Middle frontal gyrus (tissue), 1 donor: ENCODE measurements around the gene VAMP1.
"Not testable (repeated sequence)": the region's sequence is repeated elsewhere in the genome, so short reads cannot be mapped to it uniquely, and the experiment has no call there.

Experiments used
- DNase-seq: peaks from one replicate; pipeline ENCODE4 v3.0.0-alpha.2; 2015; ENCODE audit warnings: low spot score; ENCODE audit errors: extremely low spot score

VAMP1 gene

DNA sequence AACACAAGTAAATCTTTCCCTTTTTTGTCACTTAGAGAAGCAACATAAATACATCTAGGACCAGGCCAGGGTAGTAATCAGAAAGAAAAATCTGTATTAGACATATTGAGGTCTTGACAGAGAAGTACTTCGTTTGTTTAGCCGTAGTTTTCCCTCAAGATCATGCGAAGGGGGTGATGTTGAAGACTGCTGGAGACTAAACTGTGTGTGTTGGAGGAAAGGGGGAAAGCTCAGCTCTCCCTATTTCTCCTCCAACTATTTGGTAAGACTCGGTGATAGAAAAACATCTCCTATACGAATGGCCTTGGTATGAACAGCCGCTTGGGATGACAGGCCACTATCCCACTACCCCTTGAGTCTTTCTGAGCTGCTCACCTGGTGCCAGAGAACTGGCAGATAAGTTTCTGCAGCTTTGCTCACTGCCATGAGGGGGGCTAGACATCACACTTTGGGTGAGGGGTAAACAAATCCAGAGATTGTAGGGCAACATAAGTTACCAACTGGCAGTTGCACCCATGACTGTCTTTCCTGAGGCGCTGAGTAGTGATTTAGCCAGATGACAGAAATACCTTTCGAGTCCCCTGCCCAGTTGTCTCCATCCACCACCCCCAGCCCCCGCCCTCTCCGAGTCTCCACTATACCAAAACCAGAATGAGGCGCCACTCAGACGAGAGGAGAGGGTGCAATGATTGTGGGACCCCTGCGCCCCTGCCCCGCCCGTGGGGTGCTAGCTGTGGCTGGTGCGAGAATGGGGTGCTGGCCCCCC is 685 bp downstream of the VAMP1 start:
- DNase-seq = no peak

DNA sequence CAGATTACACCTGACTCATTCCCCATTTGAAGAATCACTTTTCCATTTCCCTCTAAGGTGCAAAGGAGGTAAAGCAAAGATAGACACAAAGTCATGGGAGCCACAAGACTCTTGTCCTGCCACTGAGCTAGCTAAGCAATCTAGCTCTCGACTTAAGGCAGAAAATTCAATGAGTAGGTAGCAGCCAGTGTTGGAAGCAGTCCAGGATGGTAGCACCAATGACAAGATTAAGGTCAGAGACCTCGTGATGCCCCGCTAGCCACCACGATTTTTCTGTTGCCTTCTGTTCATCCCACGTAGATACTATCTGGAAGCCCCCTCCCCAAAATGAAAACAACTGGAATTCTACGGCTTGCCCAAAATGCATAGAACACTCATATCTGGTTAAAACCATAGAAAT is 1.4 kb downstream of the VAMP1 start:
- no peak for DNase-seq

DNA sequence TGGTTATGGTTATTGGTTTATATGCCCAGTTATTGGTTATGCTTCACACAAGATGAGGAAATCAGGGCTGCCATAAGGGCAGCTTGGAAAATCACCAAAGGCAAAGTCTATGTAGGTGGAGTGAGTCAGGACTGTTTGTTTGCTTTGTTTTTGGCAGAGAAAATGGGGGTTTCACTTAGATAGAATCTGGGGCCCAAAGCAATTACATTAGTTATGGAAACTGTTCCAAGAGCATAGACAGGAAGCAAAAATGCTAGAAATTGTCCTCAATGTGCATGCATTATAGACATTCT is 2.2 kb downstream of the VAMP1 start:
- DNase-seq = no peak

DNA sequence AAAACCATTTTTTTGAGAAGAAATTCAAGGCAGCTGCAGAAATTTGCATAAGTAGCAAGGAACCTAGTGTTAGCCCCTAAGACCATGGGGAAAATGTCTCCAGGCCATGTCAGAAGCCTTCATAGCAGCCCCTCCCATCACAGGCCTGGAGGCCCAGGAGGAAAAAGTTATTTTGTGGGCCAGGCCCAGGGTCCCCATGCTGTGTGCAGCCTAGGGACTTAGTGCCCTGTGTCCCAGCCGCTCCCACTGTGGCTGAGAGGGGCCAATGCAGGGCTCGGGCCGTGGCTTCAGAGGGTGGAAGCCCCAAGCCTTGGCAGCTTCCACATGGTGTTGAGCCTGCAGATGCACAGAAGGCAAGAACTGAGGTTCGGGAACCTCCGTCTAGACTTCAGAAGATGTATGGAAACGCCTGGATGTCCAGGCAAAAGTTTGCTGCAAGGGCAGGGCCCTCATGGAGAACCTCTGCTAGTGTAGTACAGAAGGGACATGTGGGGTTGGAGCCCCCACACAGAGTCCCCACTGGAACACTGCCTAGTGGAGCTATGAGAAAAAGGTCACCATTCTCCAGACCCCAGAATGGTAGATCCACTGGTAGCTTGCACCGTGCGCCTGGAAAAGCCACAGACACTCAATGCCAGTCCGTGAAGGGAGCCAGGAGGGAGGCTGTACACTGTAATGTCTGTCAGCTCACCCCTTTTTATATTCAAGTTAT is 2.8 kb downstream of the VAMP1 start:
- not testable (repeated sequence) for DNase-seq

DNA sequence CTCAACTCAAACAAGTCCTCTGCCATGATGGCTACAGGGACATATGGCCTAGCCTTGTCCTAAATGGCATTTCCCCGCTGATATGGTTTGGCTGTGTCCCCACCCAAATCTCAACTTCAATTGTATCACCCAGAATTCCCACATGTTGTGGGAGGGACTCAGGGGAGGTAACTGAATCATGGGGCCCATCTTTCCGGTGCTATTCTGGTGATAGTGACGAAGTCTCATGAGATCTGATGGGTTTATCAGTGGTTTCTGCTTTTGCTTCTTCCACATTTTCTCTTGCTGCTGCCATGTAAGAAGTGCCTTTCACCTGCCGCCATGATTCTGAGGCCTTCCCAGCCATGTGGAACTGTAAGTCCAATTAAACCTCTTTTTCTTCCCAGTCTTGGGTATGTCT is 3.7 kb downstream of the VAMP1 start:
- DNase-seq = not testable (repeated sequence)

DNA sequence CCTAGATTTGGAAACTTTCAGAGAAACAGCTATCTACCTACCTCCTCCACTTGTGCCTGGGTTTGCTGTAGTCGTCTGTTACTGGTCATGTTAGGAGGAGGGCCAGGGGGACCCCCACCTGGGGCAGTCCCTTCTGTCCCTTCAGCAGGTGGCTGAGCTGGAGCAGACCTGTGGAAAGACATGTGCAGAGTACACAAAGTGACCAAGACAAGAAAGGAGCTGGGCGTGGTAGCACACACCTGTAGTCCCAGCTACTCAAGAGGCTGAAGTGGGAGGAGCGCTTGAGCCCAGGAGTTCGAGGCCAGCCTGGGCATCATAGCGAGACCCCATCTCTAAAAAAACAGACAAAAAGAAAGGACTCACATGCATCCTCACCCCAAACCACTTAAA is 4.3 kb downstream of the VAMP1 start:
- no peak for DNase-seq

DNA sequence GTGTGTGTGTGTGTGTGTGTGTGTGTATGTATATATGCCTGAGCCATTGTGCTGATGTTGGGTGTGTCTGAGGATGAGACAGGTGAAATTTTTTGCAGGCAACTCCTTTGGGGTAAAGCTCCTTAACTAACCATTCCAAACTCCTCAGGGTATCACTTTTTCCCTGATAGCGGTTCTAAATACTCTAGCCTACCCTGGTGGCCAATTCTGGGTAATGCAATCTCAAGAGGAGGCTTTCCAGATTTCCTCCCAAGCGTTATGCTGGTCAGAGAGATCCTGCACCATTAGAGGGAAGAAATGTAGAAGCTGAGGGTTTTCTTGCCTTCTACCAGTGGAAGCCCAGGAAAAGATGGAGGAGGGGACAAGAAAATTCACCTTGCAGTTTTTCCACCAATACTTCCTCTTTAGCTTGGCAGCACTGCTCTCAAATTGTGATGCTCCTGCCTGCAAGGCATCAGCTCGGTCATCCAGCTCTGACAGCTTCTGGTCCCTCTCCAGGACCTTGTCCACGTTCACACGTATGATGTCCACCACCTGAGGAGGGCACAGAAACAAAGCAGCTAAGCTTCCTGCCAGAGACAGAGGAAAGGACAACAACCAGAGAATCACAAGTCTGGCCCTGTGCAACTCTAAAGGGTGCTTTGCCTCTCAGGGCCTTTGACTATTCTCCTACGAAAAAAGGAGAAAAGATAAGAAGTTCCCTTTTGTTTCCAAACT is 4.9 kb downstream of the VAMP1 start:
- DNase-seq = peak; percentile 42

DNA sequence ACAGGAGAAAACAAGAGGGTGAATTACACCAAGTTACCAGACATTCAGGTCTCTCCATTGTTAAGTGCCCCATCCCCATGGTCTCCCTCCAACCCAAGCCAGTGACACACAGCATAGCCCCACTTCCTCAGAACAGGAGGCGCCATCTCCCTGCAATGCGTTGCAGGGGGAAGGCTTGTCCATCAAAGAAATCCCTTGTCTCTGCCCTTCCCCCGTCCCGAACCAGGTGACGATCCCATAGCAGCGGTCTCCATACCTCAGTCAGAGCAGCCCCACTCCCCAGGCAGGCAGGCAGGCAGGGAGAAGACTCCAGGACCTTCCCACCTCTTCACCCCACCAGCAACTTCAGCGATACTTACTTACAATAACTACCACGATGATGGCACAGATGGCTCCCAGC is 5.9 kb downstream of the VAMP1 start:
- DNase-seq = no peak

DNA sequence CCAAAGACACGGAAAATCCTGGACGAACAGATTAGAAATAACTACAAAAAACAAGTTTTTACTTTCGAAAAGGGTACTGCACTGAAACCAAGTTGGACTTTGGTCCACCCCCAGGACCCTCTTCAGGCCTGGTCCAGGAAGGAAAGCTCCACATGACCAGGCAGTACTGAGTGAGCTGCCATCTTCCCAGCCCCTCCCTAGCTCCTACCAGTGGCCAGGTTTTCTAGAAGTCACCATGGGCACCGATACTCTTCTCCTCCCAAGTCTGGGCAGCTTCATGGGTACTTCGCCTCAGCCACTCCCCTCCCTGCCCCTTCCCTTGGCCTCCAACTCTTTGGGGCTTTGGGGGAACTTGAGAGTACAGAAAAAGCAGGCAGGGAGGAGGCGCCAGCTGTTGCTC is 6.6 kb downstream of the VAMP1 start:
- DNase-seq = no peak

DNA sequence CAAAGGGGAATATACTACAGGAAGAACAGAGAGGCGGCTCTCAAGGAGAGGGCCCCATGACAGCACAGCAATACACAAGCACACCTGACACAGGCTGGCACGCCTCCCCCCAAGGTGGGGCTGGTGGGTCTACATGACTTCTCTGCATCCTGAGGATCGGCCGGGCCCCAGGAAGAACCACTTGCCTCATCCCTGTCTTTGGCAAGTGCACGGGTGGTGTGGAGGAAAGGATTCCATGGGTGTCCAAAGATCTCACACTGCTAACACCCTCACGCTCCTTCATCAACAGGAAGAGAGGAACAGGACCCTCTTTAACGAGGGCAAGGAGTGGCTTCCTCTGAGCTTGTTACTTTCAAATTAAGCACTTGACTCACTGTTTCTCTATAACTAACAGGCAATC is 7.3 kb downstream of the VAMP1 start:
- DNase-seq = no peak

DNA sequence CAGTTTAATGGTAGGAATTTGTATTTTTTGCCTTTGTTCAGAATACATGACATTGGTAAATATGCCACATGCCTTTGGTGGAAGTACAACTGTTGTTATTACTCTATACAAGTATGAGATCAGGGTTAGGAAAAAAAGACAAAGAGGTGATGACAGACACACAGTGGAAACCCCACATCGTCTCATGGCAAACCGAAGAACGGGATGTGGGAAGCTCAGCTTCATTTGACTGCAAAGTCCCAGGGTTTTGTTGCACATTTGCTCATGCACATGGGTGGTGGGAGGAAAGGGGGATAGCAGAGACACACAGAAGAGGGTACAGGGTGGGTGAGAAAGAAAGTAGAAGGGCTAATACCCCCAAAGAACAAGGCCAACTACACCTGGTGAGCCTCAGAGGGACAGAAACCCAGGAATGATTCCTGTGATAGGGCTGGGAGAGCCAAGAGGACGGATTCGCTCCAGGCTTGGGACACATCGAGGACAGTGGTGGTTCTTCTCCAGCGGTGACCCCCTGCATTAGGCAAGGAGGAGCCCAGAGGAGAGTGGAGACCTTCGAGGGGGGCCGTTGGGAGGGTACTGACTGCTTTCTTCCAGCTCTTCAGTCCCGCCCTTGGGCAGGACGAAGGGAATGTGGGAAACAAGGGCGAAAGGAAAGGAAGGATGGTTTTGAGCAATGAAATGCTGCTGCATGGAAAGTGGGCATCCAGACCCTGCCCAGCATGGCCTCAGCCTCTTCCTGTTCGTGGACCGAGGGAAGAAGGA is 8.1 kb downstream of the VAMP1 start:
- DNase-seq = no peak

DNA sequence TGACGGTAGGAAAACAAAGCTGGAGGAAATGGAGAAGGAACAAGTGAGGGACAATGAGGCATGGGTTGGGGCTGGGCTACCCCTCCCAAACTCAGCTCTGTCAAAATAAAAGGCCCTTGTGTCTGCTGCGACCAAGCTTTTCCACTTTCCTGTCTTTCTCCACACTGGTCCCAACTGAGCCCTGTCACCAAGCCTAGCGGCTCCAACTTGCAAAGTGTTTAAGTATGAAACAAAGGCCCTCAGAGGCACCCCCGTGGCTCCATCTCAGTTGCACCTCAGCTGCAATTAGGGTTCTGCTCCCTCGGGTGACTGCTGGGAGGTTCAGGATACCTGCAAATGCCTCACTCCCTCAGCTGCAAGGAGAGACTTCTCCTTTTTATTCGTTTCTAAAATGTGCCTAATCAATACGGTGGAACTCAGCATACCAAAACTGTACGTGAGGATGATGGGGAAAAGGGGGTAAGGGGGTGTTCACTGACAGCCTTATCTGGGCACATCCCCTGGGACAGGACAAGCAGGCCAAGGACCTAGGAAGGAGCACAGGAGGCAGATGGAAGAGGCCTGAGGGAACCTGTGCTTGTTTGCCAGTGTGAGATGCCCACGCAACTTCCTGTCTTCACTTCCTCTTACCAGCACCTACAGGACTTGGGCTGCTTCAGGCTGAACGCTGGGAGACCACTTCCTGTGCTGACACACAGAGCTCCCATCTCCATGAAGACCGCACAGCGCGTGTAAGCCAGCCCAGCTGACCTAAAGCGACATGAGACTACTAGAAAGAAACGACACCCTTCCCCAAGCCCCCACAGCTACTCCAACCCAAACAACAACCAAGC is 8.9 kb downstream of the VAMP1 start:
- no peak for DNase-seq

DNA sequence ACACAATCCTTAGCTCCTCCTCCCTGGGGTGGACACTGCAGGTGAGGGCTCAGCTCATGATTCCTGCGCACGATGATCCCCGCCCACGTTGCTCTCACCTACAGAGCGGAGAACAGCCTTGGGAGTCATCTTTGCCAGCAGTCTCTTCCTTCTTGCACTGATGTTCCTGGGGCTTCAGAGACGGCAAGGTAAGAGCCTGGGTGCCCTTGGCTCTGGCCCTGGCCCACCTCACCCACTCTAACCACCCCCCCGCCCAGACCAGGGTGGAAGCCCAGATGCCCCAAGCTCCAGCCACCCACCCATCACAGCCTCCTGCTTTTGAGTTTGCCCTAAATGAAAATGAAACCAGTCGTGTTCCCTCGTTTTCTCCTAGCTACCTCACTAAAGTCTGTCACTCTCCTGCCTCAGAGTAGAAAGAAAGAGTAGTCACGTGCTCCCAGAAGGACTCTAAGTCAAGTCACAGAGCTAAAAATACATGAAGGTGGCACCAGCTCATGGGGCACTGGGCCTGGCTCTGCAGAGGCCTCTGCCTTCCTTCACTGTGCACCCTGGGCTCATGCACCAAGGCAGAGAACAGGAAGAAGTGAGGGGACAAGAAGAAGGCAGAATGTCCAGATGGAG is 9.6 kb downstream of the VAMP1 start:
- DNase-seq = no peak

DNA sequence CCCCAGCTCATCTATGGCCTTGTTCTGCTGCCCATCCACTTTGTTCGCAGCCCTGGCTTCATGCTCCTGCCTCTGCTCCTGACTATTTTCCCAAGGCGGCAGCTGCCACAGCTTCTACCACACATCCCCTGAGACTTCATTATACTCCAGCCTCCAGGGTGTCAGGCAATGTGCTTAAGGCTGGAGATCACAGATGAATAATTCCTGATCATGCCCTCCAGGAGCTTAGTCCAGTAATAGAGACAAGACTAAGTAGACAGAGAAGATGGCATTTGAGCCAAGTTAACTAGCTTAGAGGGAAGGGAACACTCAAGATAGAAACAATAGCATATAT is 11.5 kb downstream of the VAMP1 start:
- no peak for DNase-seq

DNA sequence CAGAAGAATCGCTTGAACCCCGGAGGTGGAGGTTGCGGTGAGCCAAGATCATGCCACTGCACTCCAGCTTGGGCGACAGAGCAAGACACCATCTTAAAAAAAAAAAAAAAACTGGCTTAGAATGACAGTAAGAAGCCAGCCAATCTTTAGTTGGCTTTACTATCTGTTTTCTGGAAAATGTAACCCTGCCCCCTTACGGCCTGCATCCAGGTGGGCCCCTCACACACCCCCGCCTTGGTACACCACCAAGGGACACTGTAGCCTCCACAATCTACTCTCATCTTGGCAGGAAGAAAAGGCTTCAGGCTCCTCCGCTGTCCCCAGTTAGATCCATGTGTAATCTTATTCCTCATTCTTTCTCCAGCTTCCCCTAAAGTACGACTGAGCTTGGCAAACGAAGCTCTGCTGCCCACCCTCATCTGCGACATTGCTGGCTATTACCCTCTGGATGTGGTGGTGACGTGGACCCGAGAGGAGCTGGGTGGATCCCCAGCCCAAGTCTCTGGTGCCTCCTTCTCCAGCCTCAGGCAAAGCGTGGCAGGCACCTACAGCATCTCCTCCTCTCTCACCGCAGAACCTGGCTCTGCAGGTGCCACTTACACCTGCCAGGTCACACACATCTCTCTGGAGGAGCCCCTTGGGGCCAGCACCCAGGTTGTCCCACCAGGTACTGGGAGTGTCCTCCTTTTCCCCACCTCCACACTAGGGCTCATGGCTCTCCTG is 12.0 kb downstream of the VAMP1 start:
- DNase-seq = no peak

DNA sequence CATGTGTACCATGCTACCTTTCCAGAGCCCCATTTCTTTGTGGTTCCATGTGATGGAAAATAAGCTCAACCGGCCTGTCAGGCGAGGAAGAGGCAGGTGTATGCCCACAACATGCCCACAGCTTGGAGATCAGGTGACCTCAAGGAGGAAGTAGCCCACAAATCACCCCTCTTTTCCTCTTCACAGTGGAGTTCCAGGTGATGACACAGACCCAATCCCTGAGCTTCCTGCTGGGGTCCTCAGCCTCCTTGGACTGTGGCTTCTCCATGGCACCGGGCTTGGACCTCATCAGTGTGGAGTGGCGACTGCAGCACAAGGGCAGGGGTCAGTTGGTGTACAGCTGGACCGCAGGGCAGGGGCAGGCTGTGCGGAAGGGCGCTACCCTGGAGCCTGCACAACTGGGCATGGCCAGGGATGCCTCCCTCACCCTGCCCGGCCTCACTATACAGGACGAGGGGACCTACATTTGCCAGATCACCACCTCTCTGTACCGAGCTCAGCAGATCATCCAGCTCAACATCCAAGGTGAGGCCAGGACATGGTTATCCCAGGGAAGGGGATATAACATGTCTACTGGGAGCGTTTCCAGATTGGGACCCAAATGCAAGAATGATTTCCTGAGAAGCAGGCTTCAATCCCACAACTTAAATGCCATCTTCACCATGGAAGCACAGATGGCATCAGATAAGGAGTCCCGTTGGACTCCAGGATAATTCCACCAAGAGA is 13.1 kb downstream of the VAMP1 start:
- DNase-seq = no peak

DNA sequence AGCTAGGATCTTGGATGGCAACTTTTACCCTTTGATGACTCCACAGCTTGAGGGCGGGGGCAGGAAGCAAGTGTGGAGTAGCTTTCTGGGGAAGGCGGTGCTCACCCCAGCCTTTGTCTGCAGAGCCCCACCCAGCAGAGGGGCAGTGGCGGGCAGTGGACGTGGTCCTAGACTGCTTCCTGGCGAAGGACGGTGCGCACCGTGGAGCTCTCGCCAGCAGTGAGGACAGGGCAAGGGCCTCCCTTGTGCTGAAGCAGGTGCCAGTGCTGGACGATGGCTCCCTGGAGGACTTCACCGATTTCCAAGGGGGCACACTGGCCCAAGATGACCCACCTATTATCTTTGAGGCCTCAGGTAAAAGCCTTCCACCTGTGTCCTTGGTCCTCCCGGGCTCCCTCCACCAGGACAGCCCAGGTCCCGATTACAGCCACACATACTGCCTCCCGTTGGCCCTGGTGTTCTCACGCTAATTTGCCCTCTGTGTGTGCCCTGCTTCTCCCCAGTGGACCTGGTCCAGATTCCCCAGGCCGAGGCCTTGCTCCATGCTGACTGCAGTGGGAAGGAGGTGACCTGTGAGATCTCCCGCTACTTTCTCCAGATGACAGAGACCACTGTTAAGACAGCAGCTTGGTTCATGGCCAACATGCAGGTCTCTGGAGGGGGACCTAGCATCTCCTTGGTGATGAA is 17.4 kb downstream of the VAMP1 start:
- no peak for DNase-seq

DNA sequence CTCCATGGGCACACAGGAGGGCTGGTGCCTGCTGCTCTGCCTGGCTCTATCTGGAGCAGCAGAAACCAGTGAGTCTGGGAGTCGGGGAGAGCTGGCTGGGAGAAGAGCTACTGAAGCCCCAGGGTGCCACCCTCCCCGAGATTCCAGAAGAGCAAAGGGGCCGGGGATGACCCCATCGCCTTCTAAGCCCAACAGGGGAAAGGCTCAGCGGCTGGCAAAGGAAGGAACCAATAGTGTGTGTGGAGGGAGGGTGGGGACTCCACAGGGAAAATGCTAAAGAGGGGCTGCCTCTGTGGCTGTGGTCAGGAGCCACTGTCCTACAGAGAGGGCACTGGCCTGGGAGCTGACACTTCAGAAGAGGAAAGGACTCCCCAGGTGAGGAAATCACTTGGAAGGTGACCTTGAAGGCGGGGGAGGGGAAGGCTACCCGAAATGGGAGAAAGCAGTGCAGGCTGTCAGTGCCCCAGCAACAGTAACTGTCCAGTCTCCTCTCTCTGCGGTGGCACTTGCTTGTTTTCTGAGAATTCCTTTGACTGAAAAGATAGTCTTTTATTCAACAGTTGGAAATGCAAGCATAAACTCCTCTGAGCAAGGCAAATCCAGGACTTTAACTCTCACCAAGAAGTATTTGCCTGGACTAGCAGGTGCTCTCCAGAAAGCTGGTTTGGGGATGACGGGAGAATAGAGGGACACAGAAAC is 18.1 kb downstream of the VAMP1 start:
- DNase-seq = no peak
